Activated naive CD8-positive, alpha-beta T cell (primary cell): ENCODE results near the gene ARMC2.
"Not testable (repeated sequence)": the region's sequence is repeated elsewhere in the genome, so short reads cannot be mapped to it uniquely, and the experiment has no call there.

Experiments used
- H3K27ac Mint-ChIP-seq: one replicate; pipeline ENCODE4 v1.8.0; 2021; ENCODE audit warnings: mixed read lengths
- H3K27me3 Mint-ChIP-seq: one replicate; pipeline ENCODE4 v1.8.0; 2021; ENCODE audit warnings: mixed read lengths
- H3K36me3 Mint-ChIP-seq: one replicate; pipeline ENCODE4 v1.8.0; 2021; ENCODE audit warnings: mixed read lengths
- H3K4me1 Mint-ChIP-seq: one replicate; pipeline ENCODE4 v1.8.0; 2021; ENCODE audit warnings: low read depth, mixed read lengths
- H3K4me3 Mint-ChIP-seq: one replicate; pipeline ENCODE4 v1.8.0; 2021; ENCODE audit warnings: mild to moderate bottlenecking, mixed read lengths
- H3K9me3 Mint-ChIP-seq: one replicate; pipeline ENCODE4 v1.8.0; 2021; ENCODE audit warnings: low read depth, mixed read lengths

Gene ARMC2

GRCh38 chr6:108958900-108959770, 110.9 kb downstream of the ARMC2 start:
- H3K27ac Mint-ChIP-seq: no peak overlapping the region
- no peaks in the 10 kb centered on the region for H3K27me3 Mint-ChIP-seq
- H3K4me3 Mint-ChIP-seq: no peak overlapping the region
- peaks cover 8% of the 10 kb centered on the region for H3K4me1 Mint-ChIP-seq
- H3K9me3 Mint-ChIP-seq: no peaks in the 10 kb centered on the region
- H3K36me3 Mint-ChIP-seq: peaks cover 8% of the 10 kb centered on the region

GRCh38 chr6:108959972-108960582, 111.9 kb downstream of the ARMC2 start:
- Mint-ChIP-seq H3K4me1 (peaks cover 8% of the 10 kb centered on the region), H3K27ac (no peak overlapping the region), H3K9me3 (no peaks in the 10 kb centered on the region), H3K27me3 (no peaks in the 10 kb centered on the region), H3K4me3 (no peak overlapping the region), H3K36me3 (peaks cover 11% of the 10 kb centered on the region)

- peaks cover 12% of the 10 kb centered on the region for H3K36me3 Mint-ChIP-seq
- H3K4me3 Mint-ChIP-seq: no peak overlapping the region
- H3K4me1 Mint-ChIP-seq: peaks cover 8% of the 10 kb centered on the region
- H3K27me3 Mint-ChIP-seq: no peaks in the 10 kb centered on the region
- no peaks in the 10 kb centered on the region for H3K9me3 Mint-ChIP-seq
- no peak overlapping the region for H3K27ac Mint-ChIP-seq
Measured at GRCh38 chr6:108960601-108961000, 112.4 kb downstream of the ARMC2 start.

GRCh38 chr6:108961077-108961476, 112.9 kb downstream of the ARMC2 start:
- Mint-ChIP-seq H3K9me3 (no peaks in the 10 kb centered on the region), H3K27ac (no peak overlapping the region), H3K27me3 (no peaks in the 10 kb centered on the region), H3K36me3 (peaks cover 12% of the 10 kb centered on the region), H3K4me3 (no peak overlapping the region), H3K4me1 (peaks cover 8% of the 10 kb centered on the region)

GRCh38 chr6:108961985-108962384, 113.8 kb downstream of the ARMC2 start:
- H3K27ac Mint-ChIP-seq: no peak overlapping the region
- peaks cover 8% of the 10 kb centered on the region for H3K4me1 Mint-ChIP-seq

GRCh38 chr6:108966251-108966650, 118.0 kb downstream of the ARMC2 start:
- no peak overlapping the region for H3K27ac Mint-ChIP-seq
- no peaks in the 10 kb centered on the region for H3K9me3 Mint-ChIP-seq
- H3K4me1 Mint-ChIP-seq: no peaks in the 10 kb centered on the region
- no peaks in the 10 kb centered on the region for H3K27me3 Mint-ChIP-seq
- H3K4me3 Mint-ChIP-seq: no peak overlapping the region
- H3K36me3 Mint-ChIP-seq: peaks cover 10% of the 10 kb centered on the region

More at GRCh38 chr6:108961985-108962384, 113.8 kb downstream of the ARMC2 start:
- Mint-ChIP-seq H3K4me3 (no peak overlapping the region), H3K36me3 (peaks cover 12% of the 10 kb centered on the region), H3K9me3 (no peaks in the 10 kb centered on the region), H3K27me3 (no peaks in the 10 kb centered on the region)

GRCh38 chr6:108966855-108967755, 118.9 kb downstream of the ARMC2 start:
- Mint-ChIP-seq H3K27me3 (no peaks in the 10 kb centered on the region), H3K27ac (no peak overlapping the region), H3K9me3 (no peaks in the 10 kb centered on the region), H3K4me3 (no peak overlapping the region), H3K4me1 (peaks cover 1% of the 10 kb centered on the region), H3K36me3 (peaks cover 6% of the 10 kb centered on the region)

- no peak overlapping the region for H3K4me3 Mint-ChIP-seq
- H3K36me3 Mint-ChIP-seq: peaks cover 6% of the 10 kb centered on the region
- no peaks in the 10 kb centered on the region for H3K27me3 Mint-ChIP-seq
- H3K4me1 Mint-ChIP-seq: peaks cover 1% of the 10 kb centered on the region
- H3K27ac Mint-ChIP-seq: no peak overlapping the region
- H3K9me3 Mint-ChIP-seq: no peaks in the 10 kb centered on the region
Measured at GRCh38 chr6:108968325-108969316, 120.4 kb downstream of the ARMC2 start.

GRCh38 chr6:108969776-108970175, 121.6 kb downstream of the ARMC2 start:
- Mint-ChIP-seq H3K4me3 (no peak overlapping the region), H3K27me3 (no peaks in the 10 kb centered on the region), H3K27ac (no peak overlapping the region), H3K36me3 (peaks cover 2% of the 10 kb centered on the region), H3K4me1 (peaks cover 1% of the 10 kb centered on the region), H3K9me3 (no peaks in the 10 kb centered on the region)

GRCh38 chr6:108974201-108974600, 126.0 kb downstream of the ARMC2 start:
- peaks cover 15% of the 10 kb centered on the region for H3K9me3 Mint-ChIP-seq
- H3K36me3 Mint-ChIP-seq: peaks cover 14% of the 10 kb centered on the region
- no peaks in the 10 kb centered on the region for H3K27me3 Mint-ChIP-seq
- no peak overlapping the region for H3K4me3 Mint-ChIP-seq
- no peak overlapping the region for H3K27ac Mint-ChIP-seq
- peaks cover 1% of the 10 kb centered on the region for H3K4me1 Mint-ChIP-seq

- not testable (repeated sequence) for H3K4me3 Mint-ChIP-seq, H3K27ac Mint-ChIP-seq, H3K27me3 Mint-ChIP-seq, H3K4me1 Mint-ChIP-seq
- peaks cover 24% of the 10 kb centered on the region for H3K9me3 Mint-ChIP-seq
- H3K36me3 Mint-ChIP-seq: peaks cover 26% of the 10 kb centered on the region
Measured at GRCh38 chr6:108978638-108979037, 130.4 kb downstream of the ARMC2 start.

GRCh38 chr6:108982154-108983113, 134.2 kb downstream of the ARMC2 start:
- H3K27me3 Mint-ChIP-seq: no peaks in the 10 kb centered on the region
- no peak overlapping the region for H3K27ac Mint-ChIP-seq
- H3K36me3 Mint-ChIP-seq: peaks cover 27% of the 10 kb centered on the region
- H3K4me1 Mint-ChIP-seq: no peaks in the 10 kb centered on the region
- peaks cover 19% of the 10 kb centered on the region for H3K9me3 Mint-ChIP-seq
- no peak overlapping the region for H3K4me3 Mint-ChIP-seq

- Mint-ChIP-seq H3K27ac (no peak overlapping the region), H3K27me3 (no peaks in the 10 kb centered on the region), H3K36me3 (peaks cover 26% of the 10 kb centered on the region), H3K4me1 (no peaks in the 10 kb centered on the region), H3K9me3 (peaks cover 16% of the 10 kb centered on the region), H3K4me3 (no peak overlapping the region)
Measured at GRCh38 chr6:108983151-108983550, 134.9 kb downstream of the ARMC2 start.
